ENCODE measurements around the gene SFTA2.

- no peak for TF ChIP-seq CTCF (IDR thresholded peaks at IDR 0.05; ENCODE audit: insufficient read depth, low read length)
- no peak for TF ChIP-seq REST (IDR thresholded peaks at IDR 0.05; ENCODE audit: insufficient replicate concordance, low read depth)
- no peak for TF ChIP-seq POLR2AphosphoS5 (IDR thresholded peaks at IDR 0.05; ENCODE audit: low read depth)
- TF ChIP-seq GABPA (IDR thresholded peaks at IDR 0.05; ENCODE audit: low read depth): no peak
- no peak for TF ChIP-seq SPI1 (IDR thresholded peaks at IDR 0.05; ENCODE audit: borderline replicate concordance, low read depth)
Measured at GRCh38 chr6:30931272-30931671, 698 bp downstream of the SFTA2 start.
